Esophagus squamous epithelium (tissue), 5 donors: ENCODE results near the gene SLC2A4RG. TPM values are rescaled to one million over a fixed set of nuclear protein-coding genes. Genes with fewer than 3 reads are reported as not detected.

Experiments
- DNase-seq: peaks from one replicate; lab custom pipeline; 2025; lab: John Stamatoyannopoulos, UW
- H3K27ac ChIP-seq, 4 donors: fragments of 200-600 bp; sonication (generic); one replicate each; pipeline ENCODE4 v1.5.1; 2016 to 2019; ENCODE audit warnings: mild to moderate bottlenecking in 1 of 4
- H3K27me3 ChIP-seq, 4 donors: fragments of 200-600 bp; sonication (generic); 1 replicate in 3 of 4; 2 replicates in 1 of 4; pipeline versions ENCODE4 v1.5.1 to v1.6.0; 2017 to 2021; ENCODE audit warnings: antibody characterized with exemption in 1 of 4
- H3K36me3 ChIP-seq, 3 donors: fragments of 200-600 bp; sonication (generic); one replicate each; pipeline ENCODE4 v1.5.1; 2016 to 2019
- H3K4me1 ChIP-seq, 3 donors: fragments of 200-600 bp; sonication (generic); one replicate each; pipeline ENCODE4 v1.5.1; 2017 to 2019
- H3K4me3 ChIP-seq, 4 donors: fragments of 200-600 bp; sonication (generic); 1 replicate in 3 of 4; 2 replicates in 1 of 4; pipeline ENCODE4 v1.5.1; 2016 to 2019; ENCODE audit warnings: mild to moderate bottlenecking in 2 of 4, moderate library complexity in 1 of 4
- H3K9me3 ChIP-seq, 3 donors: fragments of 200-600 bp; sonication (generic); one replicate each; pipeline ENCODE4 v1.5.1; 2016 to 2019
- POLR2A ChIP-seq, 4 donors: fragments of 450-650 bp; IDR thresholded peaks; one replicate each; pipeline ENCODE4 v1.6.1; 2017; ENCODE audit warnings: antibody characterized with exemption in 4 of 4, mild to moderate bottlenecking in 4 of 4, moderate library complexity in 3 of 4
- WGBS, 2 donors: methylation state at CpG; one replicate each; pipeline ENCODE4 v1.1.5; 2018; 5-methylcytosine and 5-hydroxymethylcytosine counted together
- intact Hi-C: fragments of 100-400 bp; cut with DNase I; formaldehyde crosslinking; loops from one replicate; pipeline ENCODE4 v1.15.0; 2022
- small RNA-seq, 4 donors: library from RNA; depleted of rRNA; stranded (forward); fragments of <200 nt; gene quantifications; one replicate each; pipeline ENCODE3, GENCODE V24; 2016
- total RNA-seq, 4 donors: library from RNA; depleted of rRNA; stranded (reverse); fragments of >200 nt; gene quantifications; one replicate each; pipeline ENCODE4 v1.1.0, GENCODE V29; 2016
- TF ChIP-seq, protein P1 (sequence below), 6 experiments: fragments of 450-650 bp in 4 of 6; fragments of 200-600 bp in 2 of 6; sonication (generic) in 2 of 6; IDR thresholded peaks; one replicate each; pipeline ENCODE4 v1.5.1; 2016 to 2019; ENCODE audit warnings: antibody characterized with exemption in 6 of 6, mild to moderate bottlenecking in 4 of 6, moderate library complexity in 4 of 6
- donor health status: DM: yes; HTN: yes; CAD: no.

Gene SLC2A4RG
- total RNA-seq, 4 donors from 2014 or later = 37.0 to 55.5 (median 50.2) TPM

GRCh38 chr20:63790572-63791168, 51.1 kb downstream of the SLC2A4RG start:
- Histone ChIP-seq H3K27me3 (peaks cover 0 to 11% (median 0%) of the 10 kb centered on the region in 4 donors), H3K36me3 (peaks cover 0 to 14% (median 0%) of the 10 kb centered on the region in 3 donors), H3K27ac (no peak overlapping the region), H3K4me3 (no peak overlapping the region), H3K4me1 (peaks cover 0 to under 1% (median 0%) of the 10 kb centered on the region in 3 donors), H3K9me3 (no peaks in the 10 kb centered on the region)
- no peak for DNase-seq
- TF ChIP-seq, protein P1, sequence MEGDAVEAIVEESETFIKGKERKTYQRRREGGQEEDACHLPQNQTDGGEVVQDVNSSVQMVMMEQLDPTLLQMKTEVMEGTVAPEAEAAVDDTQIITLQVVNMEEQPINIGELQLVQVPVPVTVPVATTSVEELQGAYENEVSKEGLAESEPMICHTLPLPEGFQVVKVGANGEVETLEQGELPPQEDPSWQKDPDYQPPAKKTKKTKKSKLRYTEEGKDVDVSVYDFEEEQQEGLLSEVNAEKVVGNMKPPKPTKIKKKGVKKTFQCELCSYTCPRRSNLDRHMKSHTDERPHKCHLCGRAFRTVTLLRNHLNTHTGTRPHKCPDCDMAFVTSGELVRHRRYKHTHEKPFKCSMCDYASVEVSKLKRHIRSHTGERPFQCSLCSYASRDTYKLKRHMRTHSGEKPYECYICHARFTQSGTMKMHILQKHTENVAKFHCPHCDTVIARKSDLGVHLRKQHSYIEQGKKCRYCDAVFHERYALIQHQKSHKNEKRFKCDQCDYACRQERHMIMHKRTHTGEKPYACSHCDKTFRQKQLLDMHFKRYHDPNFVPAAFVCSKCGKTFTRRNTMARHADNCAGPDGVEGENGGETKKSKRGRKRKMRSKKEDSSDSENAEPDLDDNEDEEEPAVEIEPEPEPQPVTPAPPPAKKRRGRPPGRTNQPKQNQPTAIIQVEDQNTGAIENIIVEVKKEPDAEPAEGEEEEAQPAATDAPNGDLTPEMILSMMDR (IDR thresholded peaks at IDR 0.05) = no peak
- no peak for TF ChIP-seq POLR2A (IDR thresholded peaks at IDR 0.05)
- WGBS, 2 donors = 91 to 94% methylated on average over 6 to 16 of the region's 37 CpGs
- intact Hi-C loops = no loop called here

DNA sequence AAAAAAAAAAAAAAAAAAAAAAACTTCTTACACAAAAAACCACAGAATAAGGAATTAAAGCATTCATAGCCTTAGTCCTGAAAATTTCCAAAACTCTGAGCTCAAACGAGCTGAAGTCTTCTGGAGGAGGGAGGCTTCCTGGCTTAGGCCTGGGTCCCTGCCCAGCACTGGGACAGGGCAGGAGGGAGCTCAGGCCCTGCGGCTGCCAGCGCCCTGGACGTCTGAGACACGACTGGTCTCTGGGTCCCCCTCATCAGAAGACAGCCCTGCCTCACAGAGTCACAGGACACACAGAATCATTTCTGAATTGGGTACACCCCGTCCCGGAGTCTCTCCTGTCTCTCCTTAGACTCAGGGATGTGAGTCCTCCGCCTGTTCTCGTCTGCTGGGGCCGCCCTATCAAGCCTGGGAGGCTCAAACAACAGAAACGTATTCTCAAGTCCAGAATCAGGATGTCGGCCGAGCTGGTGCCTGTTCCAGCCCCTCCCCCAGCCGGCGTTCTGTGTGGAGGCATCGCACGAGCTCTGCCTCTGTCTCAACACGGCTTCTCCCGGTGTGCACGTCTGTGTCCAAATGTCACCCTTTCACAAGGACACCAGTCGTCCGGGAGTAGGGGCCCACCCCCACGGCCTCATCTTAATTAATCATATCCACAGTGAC, 52.1 kb downstream of the SLC2A4RG start:
- intact Hi-C loops = no loop called here
- TF ChIP-seq POLR2A (IDR thresholded peaks at IDR 0.05) = no peak
- TF ChIP-seq, protein P1 (IDR thresholded peaks at IDR 0.05) = no peak
- no peak for DNase-seq
- H3K36me3 ChIP-seq = peaks cover 0 to 14% (median 0%) of the 10 kb centered on the region in 3 donors
- H3K4me1 ChIP-seq = peaks cover 0 to 6% (median 0%) of the 10 kb centered on the region in 3 donors
- peaks cover 0 to 12% (median 0%) of the 10 kb centered on the region in 4 donors for H3K27me3 ChIP-seq
- no peak overlapping the region for H3K4me3 ChIP-seq
- H3K27ac ChIP-seq = peak overlapping the region in 1 of 4 donors; percentile 4
- no peaks in the 10 kb centered on the region for H3K9me3 ChIP-seq
- WGBS, 2 donors = 64 to 65% methylated on average over 16 to 21 of the region's 23 CpGs

GRCh38 chr20:63792866-63793265, 53.3 kb downstream of the SLC2A4RG start:
- Histone ChIP-seq H3K4me1 (peaks cover 0 to 6% (median 0%) of the 10 kb centered on the region in 3 donors), H3K4me3 (no peak overlapping the region), H3K36me3 (peaks cover 0 to 14% (median 0%) of the 10 kb centered on the region in 3 donors), H3K27ac (no peak overlapping the region), H3K27me3 (peaks cover 0 to 12% (median 0%) of the 10 kb centered on the region in 4 donors), H3K9me3 (no peaks in the 10 kb centered on the region)
- no peak for DNase-seq
- intact Hi-C loops = no loop called here
- WGBS, 2 donors = 80 to 87% methylated on average over 2 to 4 of the region's 20 CpGs
- TF ChIP-seq POLR2A (IDR thresholded peaks at IDR 0.05) = no peak
- TF ChIP-seq, protein P1 (IDR thresholded peaks at IDR 0.05) = no peak

Small RNAs within 50 kb of the gene (small RNA-seq; reads per million reads assigned to genes)
- 0 reads per million in 4 donors for gene LIME1
- 0 reads per million in 4 donors for gene TNFRSF6B

Other genes starting within 250 kb of the SLC2A4RG start
- gene EEF1A2, start 240.7 kb upstream of the SLC2A4RG start, total RNA-seq = 1 to 10 TPM in 3 of 4 donors, under 1 TPM in 1; 0.44 to 3.1 (median 1.9) TPM
- 100 to 1,000 TPM; 142 to 613 (median 338) TPM for gene PPDPF, start 219.0 kb upstream of the SLC2A4RG start, total RNA-seq
- 100 to 1,000 TPM in 1 of 4 donors, 10 to 100 TPM in 3; 40.8 to 133 (median 49.7) TPM for gene PTK6, start 202.4 kb upstream of the SLC2A4RG start, total RNA-seq
- not detected for gene SRMS, start 192.0 kb upstream of the SLC2A4RG start, total RNA-seq
- under 1 TPM in 1 of 4 donors, not detected in 3; under 0.01 TPM for gene FNDC11, start 185.6 kb upstream of the SLC2A4RG start, total RNA-seq
- gene HELZ2, start 165.5 kb upstream of the SLC2A4RG start, total RNA-seq = 10 to 100 TPM; 23.7 to 37.6 (median 31.2) TPM
- 10 to 100 TPM in 3 of 4 donors, 1 to 10 TPM in 1; 7.2 to 12.0 (median 11.0) TPM for gene GMEB2, start 112.7 kb upstream of the SLC2A4RG start, total RNA-seq
- 1 to 10 TPM; 1.9 to 8.4 (median 4.5) TPM for gene STMN3, start 86.4 kb upstream of the SLC2A4RG start, total RNA-seq
- 10 to 100 TPM in 2 of 4 donors, 1 to 10 TPM in 2; 6.4 to 22.7 (median 12.8) TPM for gene RTEL1, start 81.5 kb upstream of the SLC2A4RG start, total RNA-seq
- 10 to 100 TPM in 3 of 4 donors, 1 to 10 TPM in 1; 2.5 to 15.2 (median 10.6) TPM for gene TNFRSF6B, start 43.1 kb upstream of the SLC2A4RG start, total RNA-seq
- gene ARFRP1, start 31.8 kb upstream of the SLC2A4RG start, total RNA-seq = 10 to 100 TPM; 30.4 to 45.5 (median 37.0) TPM
- 10 to 100 TPM; 25.4 to 31.9 (median 28.3) TPM for gene ZGPAT, start 31.7 kb upstream of the SLC2A4RG start, total RNA-seq
- 10 to 100 TPM; 10.9 to 22.3 (median 14.4) TPM for gene LIME1, start 3.1 kb upstream of the SLC2A4RG start, total RNA-seq
- gene ZBTB46, start 91.5 kb downstream of the SLC2A4RG start, total RNA-seq = 1 to 10 TPM in 3 of 4 donors, under 1 TPM in 1; 0.79 to 4.2 (median 2.0) TPM
- not detected for gene ABHD16B, start 121.7 kb downstream of the SLC2A4RG start, total RNA-seq
- 100 to 1,000 TPM in 3 of 4 donors, 10 to 100 TPM in 1; 97.1 to 124 (median 116) TPM for gene TPD52L2, start 125.5 kb downstream of the SLC2A4RG start, total RNA-seq
- gene DNAJC5, start 155.3 kb downstream of the SLC2A4RG start, total RNA-seq = 10 to 100 TPM; 58.7 to 89.5 (median 75.4) TPM
- 10 to 100 TPM; 23.1 to 38.0 (median 25.6) TPM for gene UCKL1, start 216.6 kb downstream of the SLC2A4RG start, total RNA-seq
- 10 to 100 TPM; 10.7 to 17.6 (median 14.2) TPM for gene ZNF512B, start 230.2 kb downstream of the SLC2A4RG start, total RNA-seq
- gene SAMD10, start 239.9 kb downstream of the SLC2A4RG start, total RNA-seq = 10 to 100 TPM in 1 of 4 donors, 1 to 10 TPM in 3; 5.1 to 15.9 (median 6.8) TPM
- gene PRPF6, start 241.4 kb downstream of the SLC2A4RG start, total RNA-seq = 10 to 100 TPM; 34.1 to 57.4 (median 45.8) TPM